ENCODE results near the gene NAXD. TPM values are rescaled to one million over a fixed set of nuclear protein-coding genes. Genes with fewer than 3 reads are reported as not detected.
"Not testable (repeated sequence)": the region's sequence is repeated elsewhere in the genome, so short reads cannot be mapped to it uniquely, and the experiment has no call there.

NAXD gene
- total RNA-seq, 2 experiments from 2014 or later, result 8.3 to 12.5 TPM

GRCh38 chr13:110630566-110631119 is 15.3 kb downstream of the NAXD start:
- CTCF ChIA-PET (ENCODE audit: unreplicated experiment), result no interaction called here
- Histone ChIP-seq H3K4me2 (ENCODE audit: low read length) (no peak overlapping the region), H3K4me1 (ENCODE audit: insufficient read depth, low read length, poor library complexity, severe bottlenecking) (no peaks in the 10 kb centered on the region), H4K20me1 (ENCODE audit: insufficient read depth, low read length) (no peaks in the 10 kb centered on the region), H3K4me3 (ENCODE audit: low read depth, low read length, poor library complexity, severe bottlenecking) (no peak overlapping the region), H3K9me3 (ENCODE audit: low read length) (no peaks in the 10 kb centered on the region), H3K9me2 (ENCODE audit: insufficient read depth, low read length) (no peaks in the 10 kb centered on the region), H3K27ac (ENCODE audit: low read depth, low read length, poor library complexity, severe bottlenecking) (no peak overlapping the region), H2AFZ (ENCODE audit: low read length) (no peak overlapping the region), H3K79me2 (ENCODE audit: insufficient read depth, low read depth, low read length) (no peaks in the 10 kb centered on the region), H3K36me3 (ENCODE audit: insufficient read depth, low read length) (peaks cover 23% of the 10 kb centered on the region; the same call in 1 of the 2 replicates)
- no TSS peak for BruUV-seq (replicated peaks)
- TF ChIP-seq EZH2phosphoT487 (IDR thresholded peaks at IDR 0.05; ENCODE audit: borderline replicate concordance, low read depth, low read length) (no peak), CTCF (conservative IDR thresholded peaks at IDR 0.05; ENCODE audit: low read length) (no peak)
- POLR2A ChIA-PET, result no interaction called here
- no peak for DNase-seq (ENCODE audit: low spot score)
- intact Hi-C loops (cut with micrococcal nuclease; ENCODE audit: unreplicated experiment), result no loop called here

- DNase-seq (ENCODE audit: low spot score); H3K79me2 ChIP-seq (ENCODE audit: insufficient read depth, low read depth, low read length); H3K4me2 ChIP-seq (ENCODE audit: low read length); CTCF ChIA-PET (ENCODE audit: unreplicated experiment); H3K9me3 ChIP-seq (ENCODE audit: low read length); H3K9me2 ChIP-seq (ENCODE audit: insufficient read depth, low read length); intact Hi-C loops (cut with micrococcal nuclease; ENCODE audit: unreplicated experiment); H3K4me1 ChIP-seq (ENCODE audit: insufficient read depth, low read length, poor library complexity, severe bottlenecking); H4K20me1 ChIP-seq (ENCODE audit: insufficient read depth, low read length); H3K4me3 ChIP-seq (ENCODE audit: low read depth, low read length, poor library complexity, severe bottlenecking); H3K27ac ChIP-seq (ENCODE audit: low read depth, low read length, poor library complexity, severe bottlenecking); H2AFZ ChIP-seq (ENCODE audit: low read length); BruUV-seq (replicated peaks); POLR2A ChIA-PET: not testable (repeated sequence)
- peaks cover 37% of the 10 kb centered on the region; the same call in 1 of the 2 replicates for H3K36me3 ChIP-seq (ENCODE audit: insufficient read depth, low read length)
Measured at GRCh38 chr13:110632255-110632654, 16.9 kb downstream of the NAXD start.

- DNase-seq (ENCODE audit: low spot score), result no peak
- Histone ChIP-seq H3K27ac (ENCODE audit: low read depth, low read length, poor library complexity, severe bottlenecking) (no peak overlapping the region), H3K79me2 (ENCODE audit: insufficient read depth, low read depth, low read length) (no peaks in the 10 kb centered on the region), H3K4me1 (ENCODE audit: insufficient read depth, low read length, poor library complexity, severe bottlenecking) (no peaks in the 10 kb centered on the region), H3K4me2 (ENCODE audit: low read length) (no peak overlapping the region), H3K9me3 (ENCODE audit: low read length) (no peaks in the 10 kb centered on the region), H4K20me1 (ENCODE audit: insufficient read depth, low read length) (no peaks in the 10 kb centered on the region), H3K9me2 (ENCODE audit: insufficient read depth, low read length) (no peaks in the 10 kb centered on the region), H3K4me3 (ENCODE audit: low read depth, low read length, poor library complexity, severe bottlenecking) (no peak overlapping the region), H3K36me3 (ENCODE audit: insufficient read depth, low read length) (peaks cover 48% of the 10 kb centered on the region; the same call in 1 of the 2 replicates), H2AFZ (ENCODE audit: low read length) (no peak overlapping the region)
- intact Hi-C loops (cut with micrococcal nuclease; ENCODE audit: unreplicated experiment), result no loop called here
- TF ChIP-seq CTCF (conservative IDR thresholded peaks at IDR 0.05; ENCODE audit: low read length), result no peak
- no peak for TF ChIP-seq EZH2phosphoT487 (IDR thresholded peaks at IDR 0.05; ENCODE audit: borderline replicate concordance, low read depth, low read length)
- CTCF ChIA-PET (ENCODE audit: unreplicated experiment), result no interaction called here
- no TSS peak for BruUV-seq (replicated peaks)
- POLR2A ChIA-PET, result no interaction called here
Measured at GRCh38 chr13:110633776-110634175, 18.4 kb downstream of the NAXD start.
